Thyroid gland (tissue), 4 donors: ENCODE data around the gene CLK2. TPM values are rescaled to one million over a fixed set of nuclear protein-coding genes. Genes with fewer than 3 reads are reported as not detected.

Experiments used
- DNase-seq, 2 donors: peaks; one replicate each; pipeline ENCODE4 v3.0.0-alpha.2; 2019
- H3K27ac ChIP-seq, 3 donors: fragments of 200-600 bp; sonication (generic); 1 replicate in 2 of 3; 2 replicates in 1 of 3; pipeline ENCODE4 v1.5.1; 2016 to 2019; ENCODE audit warnings: mild to moderate bottlenecking in 1 of 3, moderate library complexity in 1 of 3
- H3K27me3 ChIP-seq: fragments of 200-600 bp; sonication (generic); one replicate; pipeline ENCODE4 v1.5.1; 2019
- H3K36me3 ChIP-seq, 2 donors: fragments of 200-600 bp; sonication (generic); one replicate each; pipeline ENCODE4 v1.5.1; 2016 to 2019
- H3K4me1 ChIP-seq, 2 donors: fragments of 200-600 bp; sonication (generic); one replicate each; pipeline ENCODE4 v1.5.1; 2017 to 2019
- H3K4me3 ChIP-seq, 3 donors: fragments of 200-600 bp; sonication (generic); replicated peaks in 1 of 3; 1 replicate in 2 of 3; 2 replicates in 1 of 3; pipeline ENCODE4 v1.5.1; 2016; ENCODE audit warnings: mild to moderate bottlenecking in 1 of 3
- H3K9me3 ChIP-seq: fragments of 200-600 bp; sonication (generic); one replicate; pipeline ENCODE4 v1.5.1; 2017
- POLR2A ChIP-seq, 2 donors: fragments of 450-650 bp; IDR thresholded peaks; one replicate each; pipeline ENCODE4 v1.6.1; 2017; ENCODE audit warnings: antibody characterized with exemption in 2 of 2, mild to moderate bottlenecking in 2 of 2, moderate library complexity in 1 of 2
- WGBS, 2 donors: methylation state at CpG; one replicate each; pipeline ENCODE4 v1.1.5; 2017; 5-methylcytosine and 5-hydroxymethylcytosine counted together
- intact Hi-C: fragments of 100-400 bp; cut with DNase I; formaldehyde crosslinking; loops from one replicate; pipeline ENCODE4 v1.15.1; 2023
- total RNA-seq, 4 donors: library from RNA; depleted of rRNA; stranded (reverse); fragments of >200 nt; gene quantifications; one replicate each; pipeline ENCODE4 v1.2.3, GENCODE V29; 2016
- TF ChIP-seq, protein P1 (sequence below), 6 experiments: fragments of 200-600 bp in 3 of 6; fragments of 450-650 bp in 3 of 6; sonication (generic) in 3 of 6; IDR thresholded peaks; one replicate each; pipeline ENCODE4 v1.5.1; 2016 to 2019; ENCODE audit warnings: antibody characterized with exemption in 6 of 6, mild to moderate bottlenecking in 2 of 6, inconsistent platforms in 1 of 6, moderate library complexity in 1 of 6

The CLK2 gene
- total RNA-seq, 4 donors from 2014 or later, result 40.0 to 61.6 (median 56.2) TPM

GRCh38 chr1:155256058-155256852, 17.0 kb downstream of the CLK2 start:
- intact Hi-C loops, result loop anchor here (5.0 kb wide), 1 partner anchor 66 kb away; the partner anchor contains the start of gene RUSC1
- WGBS, 2 donors, result 80 to 86% methylated on average over 14 to 20 of the region's 20 CpGs
- no peak for DNase-seq
- Histone ChIP-seq H3K9me3 (no peaks in the 10 kb centered on the region), H3K4me3 (no peak overlapping the region), H3K27ac (peak overlapping the region; percentile 89 to 98 (median 95)), H3K27me3 (no peaks in the 10 kb centered on the region), H3K36me3 (peaks cover 3 to 4% of the 10 kb centered on the region in 2 donors), H3K4me1 (peaks cover 14 to 23% of the 10 kb centered on the region in 2 donors)
- TF ChIP-seq, protein P1, sequence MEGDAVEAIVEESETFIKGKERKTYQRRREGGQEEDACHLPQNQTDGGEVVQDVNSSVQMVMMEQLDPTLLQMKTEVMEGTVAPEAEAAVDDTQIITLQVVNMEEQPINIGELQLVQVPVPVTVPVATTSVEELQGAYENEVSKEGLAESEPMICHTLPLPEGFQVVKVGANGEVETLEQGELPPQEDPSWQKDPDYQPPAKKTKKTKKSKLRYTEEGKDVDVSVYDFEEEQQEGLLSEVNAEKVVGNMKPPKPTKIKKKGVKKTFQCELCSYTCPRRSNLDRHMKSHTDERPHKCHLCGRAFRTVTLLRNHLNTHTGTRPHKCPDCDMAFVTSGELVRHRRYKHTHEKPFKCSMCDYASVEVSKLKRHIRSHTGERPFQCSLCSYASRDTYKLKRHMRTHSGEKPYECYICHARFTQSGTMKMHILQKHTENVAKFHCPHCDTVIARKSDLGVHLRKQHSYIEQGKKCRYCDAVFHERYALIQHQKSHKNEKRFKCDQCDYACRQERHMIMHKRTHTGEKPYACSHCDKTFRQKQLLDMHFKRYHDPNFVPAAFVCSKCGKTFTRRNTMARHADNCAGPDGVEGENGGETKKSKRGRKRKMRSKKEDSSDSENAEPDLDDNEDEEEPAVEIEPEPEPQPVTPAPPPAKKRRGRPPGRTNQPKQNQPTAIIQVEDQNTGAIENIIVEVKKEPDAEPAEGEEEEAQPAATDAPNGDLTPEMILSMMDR (IDR thresholded peaks at IDR 0.05), result no peak
- no peak for TF ChIP-seq POLR2A (IDR thresholded peaks at IDR 0.05)

DNA sequence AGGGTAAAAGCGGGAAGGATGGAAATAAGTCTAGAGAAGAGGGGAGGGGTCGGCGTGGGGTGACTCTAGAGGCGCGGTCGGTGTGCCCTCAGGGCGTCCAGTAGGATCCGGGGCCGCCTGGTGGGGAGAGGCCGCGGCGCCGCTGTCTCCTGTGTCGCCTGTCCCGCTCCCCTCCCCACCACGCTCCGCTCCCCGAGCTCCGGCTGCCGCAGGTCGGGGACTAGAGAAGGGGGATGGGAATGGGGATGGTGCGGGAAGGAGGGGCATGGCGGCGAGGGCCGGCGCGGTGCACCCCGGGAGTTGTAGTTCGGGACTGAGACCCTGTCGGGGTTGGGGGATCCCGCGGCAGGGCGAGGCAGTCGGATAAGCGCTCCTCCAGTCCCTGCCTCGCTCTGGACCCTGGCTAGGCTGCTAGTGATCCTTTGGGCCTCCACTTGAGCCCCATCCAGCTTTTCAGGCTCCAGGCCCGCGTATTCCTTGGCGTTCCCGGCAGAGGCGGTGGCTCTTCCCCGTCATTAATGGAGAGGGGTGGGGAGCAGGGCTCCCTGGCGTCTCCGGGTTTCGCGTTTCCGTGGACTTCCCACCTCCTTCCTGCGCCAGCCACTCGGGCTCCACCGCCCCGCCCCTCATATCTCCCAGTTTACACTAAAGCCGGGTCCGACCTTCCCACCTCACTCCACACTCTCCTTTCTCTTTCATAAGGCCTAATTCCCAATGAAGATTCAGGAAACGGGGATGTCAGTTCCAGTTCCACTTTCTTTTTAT, 17.9 kb downstream of the CLK2 start, which contains the start of gene ENTREP3:
Gene ENTREP3 (minus strand): TSS at position 241 of the 765 bp plus-strand sequence. CDS start 606 bp downstream, outside the sequence.
- Histone ChIP-seq H3K36me3 (peaks cover 3 to 4% of the 10 kb centered on the region in 2 donors), H3K4me1 (peaks cover 11 to 25% of the 10 kb centered on the region in 2 donors), H3K9me3 (no peaks in the 10 kb centered on the region), H3K27ac (peak within 1 kb of the TSS; percentile 89 to 98 (median 95)), H3K4me3 (peak within 1 kb of the TSS; percentile 63 to 93 (median 78)), H3K27me3 (no peaks in the 10 kb centered on the region)
- peak; percentile 84 to 86 for DNase-seq
- 2 to 4% methylated on average over 36 to 47 of the region's 54 CpGs for WGBS, 2 donors
- intact Hi-C loops, result loop anchor here (5.0 kb wide), 1 partner anchor 67 kb away; the partner anchor contains the start of gene RUSC1
- TF ChIP-seq POLR2A (IDR thresholded peaks at IDR 0.05), result peak in 1 of 2 donors; percentile 62
- TF ChIP-seq, protein P1 (IDR thresholded peaks at IDR 0.05), result peak in 1 of 6 experiments; percentile 12

GRCh38 chr1:155254714-155255242, 18.5 kb downstream of the CLK2 start:
- intact Hi-C loops, result loop anchor here (5.0 kb wide), 2 partner anchors 68 to 338 kb away; partner anchors contain the start of gene RUSC1
- peak; percentile 23 to 29 for DNase-seq
- Histone ChIP-seq H3K27me3 (no peaks in the 10 kb centered on the region), H3K4me1 (peaks cover 14 to 29% of the 10 kb centered on the region in 2 donors), H3K9me3 (no peaks in the 10 kb centered on the region), H3K36me3 (peaks cover 0 to 4% of the 10 kb centered on the region in 2 donors), H3K4me3 (peak overlapping the region; percentile 63 to 93 (median 78)), H3K27ac (peak overlapping the region; percentile 89 to 98 (median 95))
- 0 to 6% methylated on average over 7 to 10 of the region's 35 CpGs for WGBS, 2 donors
- TF ChIP-seq POLR2A (IDR thresholded peaks at IDR 0.05), result no peak
- TF ChIP-seq, protein P1 (IDR thresholded peaks at IDR 0.05), result no peak

- no peaks in the 10 kb centered on the region for H3K9me3 ChIP-seq
- intact Hi-C loops, result loop anchor here (5.0 kb wide), 1 partner anchor 338 kb away; no protein-coding TSS in a partner anchor
- peak overlapping the region in 1 of 3 donors; percentile 93 for H3K4me3 ChIP-seq
- H3K4me1 ChIP-seq, result peaks cover 14 to 29% of the 10 kb centered on the region in 2 donors
- 13 to 49% methylated on average over 4 to 7 of the region's 12 CpGs for WGBS, 2 donors
- no peak for TF ChIP-seq POLR2A (IDR thresholded peaks at IDR 0.05)
- TF ChIP-seq, protein P1 (IDR thresholded peaks at IDR 0.05), result no peak
- no peaks in the 10 kb centered on the region for H3K27me3 ChIP-seq
- peak overlapping the region in 2 of 3 donors; percentile 13 to 95 for H3K27ac ChIP-seq
- DNase-seq, result no peak
- peaks cover 0 to 4% of the 10 kb centered on the region in 2 donors for H3K36me3 ChIP-seq
Measured at GRCh38 chr1:155254228-155254713, 19.0 kb downstream of the CLK2 start.
